HEK293 (cell line): ENCODE data around the gene LMLN.

ENCODE experiments used
- CTCF ChIP-seq: fragments of 450-650 bp; formaldehyde crosslinking; IDR thresholded peaks from 2 replicates; pipeline ENCODE4 v1.5.1; 2016; ENCODE audit warnings: missing biosample characterization, missing genetic modification characterization
- KLF1 ChIP-seq: fragments of 450-650 bp; formaldehyde crosslinking; IDR thresholded peaks from 2 replicates; pipeline ENCODE4 v1.5.1; 2016; ENCODE audit warnings: missing biosample characterization, missing genetic modification characterization
- ZBTB7A ChIP-seq: fragments of 450-650 bp; formaldehyde crosslinking; IDR thresholded peaks from 2 replicates; pipeline ENCODE4 v1.5.1; 2016; ENCODE audit warnings: low read depth, missing biosample characterization, missing genetic modification characterization
- ZIC2 ChIP-seq: fragments of 450-650 bp; formaldehyde crosslinking; IDR thresholded peaks from 2 replicates; pipeline ENCODE4 v1.5.1; 2016; ENCODE audit warnings: missing biosample characterization, missing genetic modification characterization
- ZNF394 ChIP-seq: fragments of 450-650 bp; formaldehyde crosslinking; IDR thresholded peaks from 2 replicates; pipeline ENCODE4 v1.5.1; 2016; ENCODE audit warnings: missing biosample characterization, missing genetic modification characterization, mild to moderate bottlenecking, moderate library complexity, borderline replicate concordance
- ZNF623 ChIP-seq: fragments of 450-650 bp; formaldehyde crosslinking; IDR thresholded peaks from 2 replicates; pipeline ENCODE4 v1.5.1; 2016; ENCODE audit warnings: missing biosample characterization, missing genetic modification characterization

DNA sequence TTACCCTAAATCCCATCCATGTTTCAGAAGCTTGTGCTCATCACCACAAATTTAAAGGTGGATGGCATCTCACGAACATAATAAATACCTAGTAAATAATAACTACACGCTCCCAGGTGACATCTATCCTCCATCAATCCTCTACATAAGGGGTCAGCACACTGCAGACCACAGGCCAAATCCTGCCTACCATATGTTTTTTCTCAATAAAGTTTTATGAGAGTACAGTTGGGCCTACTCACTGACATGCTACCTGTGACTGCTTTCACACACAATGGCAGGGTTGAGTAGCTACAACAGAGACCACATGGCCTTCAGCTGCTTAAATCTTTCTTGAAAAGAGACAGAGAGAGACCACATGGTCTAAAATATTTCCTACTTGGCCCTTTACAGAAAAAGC, 105.9 kb downstream of the LMLN start:
- TF ChIP-seq CTCF (no peak), ZNF623 (tag by site-specific recombination) (no peak), ZIC2 (tag by site-specific recombination) (no peak), ZNF394 (tag by site-specific recombination) (no peak), KLF1 (tag by site-specific recombination) (no peak), ZBTB7A (tag by site-specific recombination) (no peak)
